NCI-H748 treated with DMSO at 0.1 percent for 48 hours (cell line): ENCODE results near the gene CDK5RAP3.
A peak's percentile ranks its signal among the peaks of the same experiment; 100 is the strongest.

ENCODE experiments used
- DNase-seq: peaks from one replicate; lab custom pipeline; 2025; lab: John Stamatoyannopoulos, UW

Gene CDK5RAP3

DNA sequence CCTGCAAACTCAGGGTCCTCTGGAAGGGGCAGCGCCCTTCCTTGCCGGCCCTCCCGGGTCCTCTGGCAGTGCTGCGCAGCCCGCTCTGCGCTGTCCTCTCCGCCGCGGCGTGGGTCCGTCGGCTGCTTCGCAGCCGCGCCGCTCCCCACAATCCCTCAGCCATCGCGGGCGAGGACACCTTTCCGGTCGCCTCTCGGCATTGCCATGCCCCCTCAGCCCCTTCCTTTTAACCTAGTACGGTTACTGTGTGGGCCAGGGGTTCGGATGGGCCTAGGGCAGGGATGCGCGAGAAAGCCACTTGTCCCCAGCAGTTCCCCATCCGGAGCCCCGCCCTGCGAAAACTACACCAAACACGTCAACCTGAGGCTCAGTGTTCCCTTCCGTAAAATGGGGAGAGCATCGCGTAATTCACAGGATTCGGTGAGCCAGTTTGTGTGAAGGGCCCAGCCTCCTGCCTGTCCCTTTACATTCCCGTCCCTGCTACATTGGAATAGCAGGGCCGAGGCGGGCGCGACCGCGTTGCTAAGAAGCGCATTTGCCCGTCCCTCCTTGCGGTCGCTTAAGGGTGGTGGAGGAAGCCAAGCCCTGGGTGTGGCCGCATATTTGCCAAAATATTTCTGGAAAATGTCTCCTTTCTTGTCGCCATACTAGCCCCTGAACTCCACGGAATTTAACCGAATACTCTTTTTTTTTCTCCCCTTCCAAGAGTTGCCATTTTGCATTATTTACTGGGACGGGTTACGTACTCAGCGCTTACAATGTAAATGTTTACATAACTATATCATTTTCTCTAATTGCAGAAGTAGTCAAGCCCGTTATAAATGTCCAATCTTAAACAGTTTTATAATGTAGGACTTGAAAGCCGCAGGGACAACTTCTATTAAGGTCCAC, 53.5 kb downstream of the CDK5RAP3 start:
- DNase-seq: peak; percentile 77

DNA sequence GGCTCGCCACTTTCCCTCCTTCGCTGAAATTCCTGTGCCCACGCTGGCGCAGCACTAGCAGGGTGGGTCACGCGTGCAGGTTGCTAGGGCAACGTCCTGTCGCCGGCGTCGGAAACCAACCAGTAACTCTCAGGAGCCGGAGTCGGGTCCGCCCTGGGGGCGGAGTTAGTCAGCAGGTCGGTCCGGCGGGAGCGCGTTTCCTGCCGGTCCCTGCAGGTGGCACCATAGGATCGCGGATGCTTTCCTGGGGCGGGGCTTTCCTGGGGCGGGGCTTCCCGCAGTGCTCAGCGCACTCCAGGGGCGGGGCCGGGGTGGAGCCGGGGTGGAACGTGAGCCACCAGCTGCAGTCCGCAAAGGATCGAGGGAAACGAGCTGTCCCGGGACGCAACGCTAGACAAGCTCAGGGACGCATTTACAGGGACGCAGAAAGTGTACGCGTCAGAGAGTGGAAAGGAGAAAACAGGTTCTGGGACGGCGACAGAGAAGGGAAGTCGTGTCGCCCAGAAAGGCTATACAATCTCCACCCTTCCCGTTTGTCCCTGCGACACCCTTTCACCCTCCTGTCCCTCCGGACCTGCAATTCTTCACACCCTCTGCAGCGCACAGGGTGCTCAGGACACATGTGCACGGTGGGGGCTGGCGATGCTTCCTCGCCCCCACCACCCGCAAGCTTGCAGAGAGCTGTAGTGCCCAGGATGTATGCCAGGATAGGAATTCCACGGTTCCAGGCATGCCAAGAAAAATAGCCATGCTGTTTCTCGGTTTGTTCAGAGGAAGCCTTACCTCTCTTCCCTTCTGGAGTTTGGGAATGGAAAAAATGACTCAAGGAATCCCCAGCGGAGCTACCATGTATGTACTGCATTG, 54.4 kb downstream of the CDK5RAP3 start:
- peak; percentile 93 for DNase-seq

- no peak for DNase-seq
These were observed 55.1 kb downstream of the CDK5RAP3 start for GRCh38 chr17:48025904-48026501.

- DNase-seq: peak; percentile 82
These were observed 55.8 kb downstream of the CDK5RAP3 start for GRCh38 chr17:48026502-48027321.

GRCh38 chr17:48027322-48027981, 56.5 kb downstream of the CDK5RAP3 start:
- DNase-seq: no peak

- no peak for DNase-seq
These were observed 57.8 kb downstream of the CDK5RAP3 start for GRCh38 chr17:48028736-48029135.

- DNase-seq: no peak
These were observed 59.6 kb downstream of the CDK5RAP3 start for GRCh38 chr17:48030531-48030930.
